Natural killer cell treated with Interleukin-12 subunit alpha and Interleukin-12 subunit beta and Interleukin-15 and Interleukin-18, amount 100 ng/mL, for 72 hours (primary cell): ENCODE measurements around the gene RAB11FIP5. TPM values are rescaled to one million over a fixed set of nuclear protein-coding genes. Genes with fewer than 3 reads are reported as not detected.

Experiments used
- ATAC-seq, 2 donors: fragments of 150-1000 bp; cut with Tn5 transposase in 1 of 2; sonication (Bioruptor Pico), chemical (Tn5 transposase) in 1 of 2; 2 replicates each; pipeline ENCODE4 v1.10.0; 2021
- DNase-seq: peaks from one replicate; pipeline ENCODE4 v3.0.0; 2022; ENCODE audit warnings: low spot score
- H3K27ac Mint-ChIP-seq, 2 donors: 1 replicate in 1 of 2; 2 replicates in 1 of 2; pipeline ENCODE4 v1.8.0; 2022; ENCODE audit warnings: mixed read lengths in 2 of 2, mild to moderate bottlenecking in 1 of 2, moderate library complexity in 1 of 2
- H3K27me3 Mint-ChIP-seq, 2 donors: 1 replicate in 1 of 2; 2 replicates in 1 of 2; pipeline ENCODE4 v1.8.0; 2022; ENCODE audit warnings: mixed read lengths in 2 of 2
- H3K36me3 Mint-ChIP-seq: one replicate; pipeline ENCODE4 v1.8.0; 2022; ENCODE audit warnings: mixed read lengths
- H3K4me1 Mint-ChIP-seq, 2 donors: 1 replicate in 1 of 2; 2 replicates in 1 of 2; pipeline ENCODE4 v1.8.0; 2022; ENCODE audit warnings: low read depth in 2 of 2, mixed read lengths in 2 of 2, mild to moderate bottlenecking in 1 of 2
- H3K4me3 Mint-ChIP-seq: one replicate; pipeline ENCODE4 v1.8.0; 2022; ENCODE audit warnings: mixed read lengths
- H3K9me3 Mint-ChIP-seq: 2 replicates; pipeline ENCODE4 v1.8.0; 2022; ENCODE audit warnings: mixed read lengths
- total RNA-seq, 2 donors: library from RNA; stranded (reverse); gene quantifications; one replicate each; pipeline ENCODE4 v1.2.3, GENCODE V29; 2022

The RAB11FIP5 gene
- total RNA-seq, 2 donors from 2014 or later, result 8.8 to 15.7 TPM

- Mint-ChIP-seq H3K4me1 (peaks cover 7% of the 10 kb centered on the region in 2 donors), H3K27me3 (no peaks in the 10 kb centered on the region), H3K36me3 (no peaks in the 10 kb centered on the region), H3K9me3 (no peaks in the 10 kb centered on the region), H3K27ac (peak overlapping the region in 1 of 2 donors; percentile 42), H3K4me3 (no peak overlapping the region)
- DNase-seq (peak; percentile 81), ATAC-seq (peak; percentile 78 to 86)
Observed at GRCh38 chr2:73085691-73086090, 27.1 kb downstream of the RAB11FIP5 start.

- H3K27ac Mint-ChIP-seq, result no peak overlapping the region
- peaks cover 7% of the 10 kb centered on the region in 2 donors for H3K4me1 Mint-ChIP-seq
- ATAC-seq (no peak), DNase-seq (no peak)
- H3K4me3 Mint-ChIP-seq, result no peak overlapping the region
- no peaks in the 10 kb centered on the region for H3K9me3 Mint-ChIP-seq
- no peaks in the 10 kb centered on the region for H3K36me3 Mint-ChIP-seq
- no peaks in the 10 kb centered on the region for H3K27me3 Mint-ChIP-seq
Observed at GRCh38 chr2:73084971-73085370, 27.8 kb downstream of the RAB11FIP5 start.

GRCh38 chr2:73083886-73084800, 28.6 kb downstream of the RAB11FIP5 start:
- Mint-ChIP-seq H3K27ac (no peak overlapping the region), H3K27me3 (no peaks in the 10 kb centered on the region), H3K9me3 (no peaks in the 10 kb centered on the region), H3K4me1 (peaks cover 7 to 8% of the 10 kb centered on the region in 2 donors), H3K36me3 (no peaks in the 10 kb centered on the region), H3K4me3 (no peak overlapping the region)
- DNase-seq, result no peak
- ATAC-seq, result no peak

- no peak for DNase-seq
- no peaks in the 10 kb centered on the region for H3K36me3 Mint-ChIP-seq
- no peak overlapping the region for H3K4me3 Mint-ChIP-seq
- no peak overlapping the region for H3K27ac Mint-ChIP-seq
- no peak for ATAC-seq
- peaks cover 7 to 9% of the 10 kb centered on the region in 2 donors for H3K4me1 Mint-ChIP-seq
- no peaks in the 10 kb centered on the region for H3K9me3 Mint-ChIP-seq
- H3K27me3 Mint-ChIP-seq, result no peaks in the 10 kb centered on the region
Observed at GRCh38 chr2:73082523-73083410, 30.0 kb downstream of the RAB11FIP5 start.

- H3K36me3 Mint-ChIP-seq, result no peaks in the 10 kb centered on the region
- H3K27me3 Mint-ChIP-seq, result no peaks in the 10 kb centered on the region
- H3K4me3 Mint-ChIP-seq, result no peak overlapping the region
- no peak overlapping the region for H3K27ac Mint-ChIP-seq
- no peaks in the 10 kb centered on the region for H3K9me3 Mint-ChIP-seq
- ATAC-seq (no peak), DNase-seq (no peak)
- peaks cover 7 to 9% of the 10 kb centered on the region in 2 donors for H3K4me1 Mint-ChIP-seq
Observed at GRCh38 chr2:73081181-73081671, 31.5 kb downstream of the RAB11FIP5 start.

- H3K27me3 Mint-ChIP-seq, result no peaks in the 10 kb centered on the region
- H3K9me3 Mint-ChIP-seq, result no peaks in the 10 kb centered on the region
- H3K27ac Mint-ChIP-seq, result no peak overlapping the region
- H3K4me3 Mint-ChIP-seq, result no peak overlapping the region
- H3K36me3 Mint-ChIP-seq, result no peaks in the 10 kb centered on the region
- no peak for DNase-seq
- ATAC-seq, result no peak
- peaks cover 2 to 4% of the 10 kb centered on the region in 2 donors for H3K4me1 Mint-ChIP-seq
Observed at GRCh38 chr2:73080321-73081131, 32.2 kb downstream of the RAB11FIP5 start.

- H3K27ac Mint-ChIP-seq, result no peak overlapping the region
- no peaks in the 10 kb centered on the region for H3K27me3 Mint-ChIP-seq
- H3K4me1 Mint-ChIP-seq, result peaks cover 0 to 3% of the 10 kb centered on the region in 2 donors
- H3K4me3 Mint-ChIP-seq, result no peak overlapping the region
- no peaks in the 10 kb centered on the region for H3K9me3 Mint-ChIP-seq
- DNase-seq, result no peak
- no peaks in the 10 kb centered on the region for H3K36me3 Mint-ChIP-seq
- no peak for ATAC-seq
Observed at GRCh38 chr2:73079636-73080035, 33.1 kb downstream of the RAB11FIP5 start.

- ATAC-seq (no peak), DNase-seq (peak; percentile 10)
- Mint-ChIP-seq H3K27me3 (no peaks in the 10 kb centered on the region), H3K4me1 (peaks cover 0 to 3% of the 10 kb centered on the region in 2 donors), H3K9me3 (no peaks in the 10 kb centered on the region), H3K27ac (no peak overlapping the region), H3K36me3 (no peaks in the 10 kb centered on the region), H3K4me3 (no peak overlapping the region)
Observed at GRCh38 chr2:73078457-73079411, 34.0 kb downstream of the RAB11FIP5 start.

GRCh38 chr2:73077424-73077795, 35.3 kb downstream of the RAB11FIP5 start:
- H3K36me3 Mint-ChIP-seq, result no peaks in the 10 kb centered on the region
- H3K27ac Mint-ChIP-seq, result no peak overlapping the region
- H3K4me1 Mint-ChIP-seq, result peaks cover 0 to 3% of the 10 kb centered on the region in 2 donors
- no peak for ATAC-seq
- no peak overlapping the region for H3K4me3 Mint-ChIP-seq
- no peaks in the 10 kb centered on the region for H3K9me3 Mint-ChIP-seq
- no peak for DNase-seq
- H3K27me3 Mint-ChIP-seq, result no peaks in the 10 kb centered on the region

- no peaks in the 10 kb centered on the region for H3K36me3 Mint-ChIP-seq
Observed at GRCh38 chr2:73076701-73077423, 35.9 kb downstream of the RAB11FIP5 start.

GRCh38 chr2:73075477-73076373, 37.0 kb downstream of the RAB11FIP5 start:
- Mint-ChIP-seq H3K27me3 (no peaks in the 10 kb centered on the region), H3K9me3 (no peaks in the 10 kb centered on the region), H3K4me1 (peaks cover 8% of the 10 kb centered on the region in 2 donors), H3K36me3 (no peaks in the 10 kb centered on the region), H3K27ac (no peak overlapping the region), H3K4me3 (no peak overlapping the region)
- ATAC-seq (no peak), DNase-seq (no peak)

More at GRCh38 chr2:73076701-73077423, 35.9 kb downstream of the RAB11FIP5 start:
- Mint-ChIP-seq H3K9me3 (no peaks in the 10 kb centered on the region), H3K4me1 (peaks cover 5 to 8% of the 10 kb centered on the region in 2 donors), H3K4me3 (no peak overlapping the region), H3K27me3 (no peaks in the 10 kb centered on the region), H3K27ac (peak overlapping the region in 1 of 2 donors; percentile 20)
- DNase-seq (peak; percentile 37), ATAC-seq (no peak)
